ENCODE data around the gene LUC7L3. TPM values are rescaled to one million over a fixed set of nuclear protein-coding genes. Genes with fewer than 3 reads are reported as not detected.

Gene LUC7L3
- total RNA-seq, 1 experiment from 2014 or later: 185 TPM

DNA sequence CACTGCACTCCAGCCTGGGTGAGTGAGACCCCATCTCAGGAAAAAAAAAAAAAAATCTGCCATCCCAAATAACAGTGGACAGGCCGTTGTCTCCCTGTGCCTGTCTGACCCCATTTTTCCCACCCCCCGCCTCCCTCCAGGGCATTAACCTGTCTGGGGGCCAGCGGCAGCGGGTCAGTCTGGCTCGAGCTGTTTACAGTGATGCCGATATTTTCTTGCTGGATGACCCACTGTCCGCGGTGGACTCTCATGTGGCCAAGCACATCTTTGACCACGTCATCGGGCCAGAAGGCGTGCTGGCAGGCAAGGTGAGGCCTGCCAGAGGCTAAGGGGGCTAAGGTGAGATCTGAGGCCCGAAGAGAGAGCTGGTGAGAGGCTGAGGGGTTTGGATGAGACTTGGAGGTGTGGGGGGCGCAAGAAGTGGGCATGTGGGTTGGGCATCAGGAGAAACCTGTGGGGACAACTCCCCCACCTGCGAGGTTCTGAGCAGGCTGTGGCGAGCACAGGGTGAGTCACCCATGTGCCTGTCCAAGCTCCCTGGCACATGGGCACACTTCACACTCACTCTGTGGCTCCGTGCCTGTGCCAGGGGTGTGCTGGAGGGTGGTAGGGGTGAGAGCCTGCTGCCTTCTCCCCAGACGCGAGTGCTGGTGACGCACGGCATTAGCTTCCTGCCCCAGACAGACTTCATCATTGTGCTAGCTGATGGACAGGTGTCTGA is 46.4 kb upstream of the LUC7L3 start:
- BruUV-seq (replicated peaks): no TSS peak
- intact Hi-C loops (cut with micrococcal nuclease; ENCODE audit: unreplicated experiment): no loop called here

GRCh38 chr17:50675190-50675589 is 44.2 kb upstream of the LUC7L3 start:
- no TSS peak for BruUV-seq (replicated peaks)
- no peaks in the 10 kb centered on the region for H3K9me3 ChIP-seq (ENCODE audit: low read depth, low read length, poor library complexity, severe bottlenecking)
- intact Hi-C loops (cut with micrococcal nuclease; ENCODE audit: unreplicated experiment): no loop called here
- no peaks in the 10 kb centered on the region for H3K27me3 ChIP-seq (replicated peaks; ENCODE audit: insufficient read depth, low read depth, low read length, poor library complexity)
- ChIA-PET POLR2A (ENCODE audit: low non-redundant PET) (no interaction called here), CTCF (no interaction called here)
- no peaks in the 10 kb centered on the region for H3K4me1 ChIP-seq (ENCODE audit: insufficient read depth, low read length, poor library complexity, severe bottlenecking)
- no peak for DNase-seq (ENCODE audit: low spot score)
- TF ChIP-seq, protein P1, sequence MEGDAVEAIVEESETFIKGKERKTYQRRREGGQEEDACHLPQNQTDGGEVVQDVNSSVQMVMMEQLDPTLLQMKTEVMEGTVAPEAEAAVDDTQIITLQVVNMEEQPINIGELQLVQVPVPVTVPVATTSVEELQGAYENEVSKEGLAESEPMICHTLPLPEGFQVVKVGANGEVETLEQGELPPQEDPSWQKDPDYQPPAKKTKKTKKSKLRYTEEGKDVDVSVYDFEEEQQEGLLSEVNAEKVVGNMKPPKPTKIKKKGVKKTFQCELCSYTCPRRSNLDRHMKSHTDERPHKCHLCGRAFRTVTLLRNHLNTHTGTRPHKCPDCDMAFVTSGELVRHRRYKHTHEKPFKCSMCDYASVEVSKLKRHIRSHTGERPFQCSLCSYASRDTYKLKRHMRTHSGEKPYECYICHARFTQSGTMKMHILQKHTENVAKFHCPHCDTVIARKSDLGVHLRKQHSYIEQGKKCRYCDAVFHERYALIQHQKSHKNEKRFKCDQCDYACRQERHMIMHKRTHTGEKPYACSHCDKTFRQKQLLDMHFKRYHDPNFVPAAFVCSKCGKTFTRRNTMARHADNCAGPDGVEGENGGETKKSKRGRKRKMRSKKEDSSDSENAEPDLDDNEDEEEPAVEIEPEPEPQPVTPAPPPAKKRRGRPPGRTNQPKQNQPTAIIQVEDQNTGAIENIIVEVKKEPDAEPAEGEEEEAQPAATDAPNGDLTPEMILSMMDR (conservative IDR thresholded peaks at IDR 0.05; ENCODE audit: low read depth, low read length): no peak
- no peak for TF ChIP-seq EZH2 (IDR thresholded peaks at IDR 0.05; ENCODE audit: borderline replicate concordance, low read depth, low read length, poor library complexity, severe bottlenecking)
- no peak overlapping the region for H3K27ac ChIP-seq (ENCODE audit: low read depth, low read length, poor library complexity, severe bottlenecking)
- no peak overlapping the region for H3K4me3 ChIP-seq (ENCODE audit: low read depth, low read length, poor library complexity, severe bottlenecking)
- H3K36me3 ChIP-seq (ENCODE audit: insufficient read depth, low read length, poor library complexity, severe bottlenecking): no peaks in the 10 kb centered on the region

More for the DNA sequence above, 46.4 kb upstream of the LUC7L3 start:
- TF ChIP-seq, protein P1 (conservative IDR thresholded peaks at IDR 0.05; ENCODE audit: low read depth, low read length): no peak
- no peak for TF ChIP-seq EZH2 (IDR thresholded peaks at IDR 0.05; ENCODE audit: borderline replicate concordance, low read depth, low read length, poor library complexity, severe bottlenecking)
- Histone ChIP-seq H3K9me3 (ENCODE audit: low read depth, low read length, poor library complexity, severe bottlenecking) (no peaks in the 10 kb centered on the region), H3K36me3 (ENCODE audit: insufficient read depth, low read length, poor library complexity, severe bottlenecking) (no peaks in the 10 kb centered on the region), H3K27me3 (replicated peaks; ENCODE audit: insufficient read depth, low read depth, low read length, poor library complexity) (no peaks in the 10 kb centered on the region), H3K27ac (ENCODE audit: low read depth, low read length, poor library complexity, severe bottlenecking) (no peak overlapping the region), H3K4me1 (ENCODE audit: insufficient read depth, low read length, poor library complexity, severe bottlenecking) (no peaks in the 10 kb centered on the region), H3K4me3 (ENCODE audit: low read depth, low read length, poor library complexity, severe bottlenecking) (no peak overlapping the region)
- ChIA-PET CTCF (interaction anchor here (0.7 kb wide), 1 partner anchor 110 kb away, joined by 3 read pairs; no protein-coding TSS in a partner anchor), POLR2A (ENCODE audit: low non-redundant PET) (no interaction called here)
- DNase-seq (ENCODE audit: low spot score): no peak

- no TSS peak for BruUV-seq (replicated peaks)
- DNase-seq (ENCODE audit: low spot score): no peak
- H3K4me1 ChIP-seq (ENCODE audit: insufficient read depth, low read length, poor library complexity, severe bottlenecking): no peaks in the 10 kb centered on the region
- intact Hi-C loops (cut with micrococcal nuclease; ENCODE audit: unreplicated experiment): no loop called here
- no peaks in the 10 kb centered on the region for H3K9me3 ChIP-seq (ENCODE audit: low read depth, low read length, poor library complexity, severe bottlenecking)
- no peak for TF ChIP-seq EZH2 (IDR thresholded peaks at IDR 0.05; ENCODE audit: borderline replicate concordance, low read depth, low read length, poor library complexity, severe bottlenecking)
- TF ChIP-seq, protein P1 (conservative IDR thresholded peaks at IDR 0.05; ENCODE audit: low read depth, low read length): no peak
- H3K27ac ChIP-seq (ENCODE audit: low read depth, low read length, poor library complexity, severe bottlenecking): no peak overlapping the region
- H3K36me3 ChIP-seq (ENCODE audit: insufficient read depth, low read length, poor library complexity, severe bottlenecking): no peaks in the 10 kb centered on the region
- H3K4me3 ChIP-seq (ENCODE audit: low read depth, low read length, poor library complexity, severe bottlenecking): no peak overlapping the region
- ChIA-PET POLR2A (ENCODE audit: low non-redundant PET) (no interaction called here), CTCF (no interaction called here)
- H3K27me3 ChIP-seq (replicated peaks; ENCODE audit: insufficient read depth, low read depth, low read length, poor library complexity): no peaks in the 10 kb centered on the region
These were observed 43.8 kb upstream of the LUC7L3 start for GRCh38 chr17:50675627-50676026.
